Measurements from ENCODE around the gene FBXL17.

Gene FBXL17

DNA sequence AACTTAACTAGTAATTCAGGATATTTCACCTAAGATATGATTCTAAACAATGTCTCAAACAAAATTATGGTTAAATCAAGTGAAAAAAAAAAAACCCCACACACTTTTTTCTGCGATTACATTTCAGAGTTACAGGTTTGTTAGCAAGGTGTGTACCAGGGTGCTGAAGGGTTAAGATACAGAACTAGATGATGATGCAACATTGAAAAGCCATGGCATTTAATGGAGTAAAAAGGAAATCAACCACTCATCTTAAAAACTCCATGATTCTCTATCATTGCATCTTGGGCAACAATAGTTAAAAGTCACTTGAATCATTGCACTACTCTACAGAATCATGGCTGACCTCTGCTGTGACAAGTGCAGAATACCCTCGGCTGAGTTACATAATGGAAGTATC, 440.9 kb downstream of the FBXL17 start:
- no peak for DNase-seq

DNA sequence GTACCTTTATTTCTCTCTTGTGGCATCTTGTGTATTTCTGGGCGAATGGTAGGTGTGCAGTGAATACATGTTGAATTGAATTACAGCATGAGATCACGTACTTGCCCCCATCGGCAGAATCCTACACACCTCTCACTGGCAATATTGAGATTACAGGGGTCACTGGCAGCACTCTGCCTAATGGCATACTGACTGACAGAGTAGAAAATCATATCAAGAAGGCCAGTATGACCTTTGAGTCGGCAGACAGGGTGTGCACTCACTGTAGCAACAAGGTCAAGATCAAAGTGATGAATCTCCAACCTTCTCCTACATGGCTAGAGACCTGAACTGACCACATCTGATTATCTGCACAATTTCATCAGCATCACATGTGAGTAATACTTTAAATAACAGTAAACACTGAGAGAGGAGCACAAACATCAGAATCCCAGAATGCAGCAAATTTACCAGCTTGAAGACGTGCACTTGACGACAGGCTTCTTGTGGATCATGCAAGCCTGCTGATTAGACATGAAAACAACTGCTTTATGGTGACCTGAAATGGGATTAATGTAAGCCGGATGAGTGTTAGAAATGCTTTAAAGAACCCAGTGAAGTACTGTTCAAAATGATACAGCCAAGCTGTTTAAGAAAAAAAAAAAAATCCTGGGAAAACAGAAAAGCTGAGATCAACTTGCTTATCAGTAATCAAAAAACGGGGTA, 444.1 kb downstream of the FBXL17 start:
- no peak for DNase-seq

DNA sequence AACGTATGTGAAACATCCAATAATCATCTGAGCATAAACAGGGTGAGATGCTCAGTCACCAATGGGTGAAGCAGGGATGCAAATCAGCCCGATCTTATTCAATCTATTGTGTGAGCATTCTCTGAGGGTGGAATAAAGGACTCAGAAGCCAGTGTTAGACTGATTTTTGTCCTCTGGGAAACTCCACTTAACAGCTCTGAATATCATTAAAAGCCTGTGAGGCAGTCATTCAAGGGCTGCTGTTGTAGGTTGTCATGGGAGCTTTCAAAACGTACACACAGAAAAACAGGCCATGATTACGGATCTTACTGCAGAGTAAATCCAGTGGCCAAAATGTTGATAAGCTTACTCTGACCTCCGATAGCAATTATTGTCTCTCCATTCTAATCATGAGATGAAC, 444.7 kb downstream of the FBXL17 start:
- DNase-seq, result no peak

DNA sequence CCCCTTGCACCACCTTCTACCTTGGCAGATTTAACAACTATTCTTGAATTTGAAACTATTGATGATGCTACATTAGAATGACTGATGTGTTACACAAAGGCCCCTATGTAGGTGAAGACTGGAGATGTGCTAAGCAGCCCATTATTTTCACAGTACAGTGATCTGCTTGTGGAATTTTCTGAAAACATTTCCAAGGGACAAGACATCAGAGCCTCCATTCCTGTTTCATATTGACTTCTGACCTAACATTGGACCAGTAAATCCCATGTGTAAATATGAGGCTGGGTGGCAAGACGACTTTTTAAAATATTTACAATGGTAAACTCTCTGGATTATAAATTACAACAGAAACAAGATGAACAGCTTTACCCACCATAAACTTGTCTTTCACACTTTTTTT, 445.4 kb downstream of the FBXL17 start:
- no peak for DNase-seq

DNA sequence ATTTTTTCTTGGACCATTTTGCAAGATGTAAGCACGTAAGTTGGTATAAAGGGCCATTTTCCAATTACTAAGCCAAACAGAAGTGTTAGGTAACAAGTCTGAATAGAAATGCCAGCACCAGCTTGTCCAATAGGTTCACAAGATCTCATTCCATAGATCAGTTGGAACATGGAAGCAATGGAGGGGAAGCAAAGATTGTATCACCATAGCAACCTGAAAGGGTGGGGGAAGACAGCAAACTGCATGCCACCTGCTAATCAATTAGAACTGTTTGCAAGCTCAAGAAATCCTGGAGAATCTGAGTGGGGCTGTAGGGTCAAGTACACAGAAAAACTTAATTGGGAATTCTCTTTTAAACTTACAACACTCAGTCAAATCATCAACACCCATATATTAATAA, 446.3 kb downstream of the FBXL17 start:
- DNase-seq, result no peak

DNA sequence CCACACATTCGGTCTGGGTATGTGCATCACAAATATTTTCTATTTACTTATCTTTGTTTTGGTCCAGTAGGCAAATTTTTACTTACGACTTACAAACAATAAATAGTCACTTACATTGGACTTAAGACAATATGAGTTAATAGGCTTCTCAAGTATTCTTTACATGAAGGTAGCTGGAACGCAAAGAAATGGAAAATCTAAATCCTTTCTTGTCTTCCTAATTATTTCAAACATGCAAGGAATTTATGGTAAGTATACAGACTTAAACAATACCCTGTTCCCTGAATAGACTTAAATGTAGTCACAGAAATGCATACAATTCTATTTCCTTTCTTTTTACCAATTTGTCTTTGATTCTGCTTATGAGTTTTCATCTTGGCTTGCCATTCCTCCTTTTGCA, 448.6 kb downstream of the FBXL17 start:
- DNase-seq, result no peak

DNA sequence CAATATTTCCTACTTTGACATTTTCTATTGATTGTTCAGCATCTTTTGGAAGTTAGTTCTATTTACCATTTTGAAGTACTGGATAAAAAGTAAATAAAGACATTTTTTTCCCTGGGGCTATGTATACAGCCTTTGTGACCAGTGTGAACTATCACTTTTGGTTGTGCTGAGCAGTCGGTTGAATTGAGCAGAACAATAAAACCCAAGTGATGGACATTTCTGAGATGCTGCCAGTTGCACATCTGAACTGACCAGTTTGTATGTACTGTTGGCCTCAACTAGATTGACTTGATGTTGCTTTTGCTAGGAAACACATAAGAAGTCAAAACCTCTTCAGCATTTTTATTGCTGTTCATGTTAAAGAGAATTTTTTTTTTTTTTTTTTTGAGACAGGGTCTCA, 451.0 kb downstream of the FBXL17 start:
- DNase-seq, result no peak

DNA sequence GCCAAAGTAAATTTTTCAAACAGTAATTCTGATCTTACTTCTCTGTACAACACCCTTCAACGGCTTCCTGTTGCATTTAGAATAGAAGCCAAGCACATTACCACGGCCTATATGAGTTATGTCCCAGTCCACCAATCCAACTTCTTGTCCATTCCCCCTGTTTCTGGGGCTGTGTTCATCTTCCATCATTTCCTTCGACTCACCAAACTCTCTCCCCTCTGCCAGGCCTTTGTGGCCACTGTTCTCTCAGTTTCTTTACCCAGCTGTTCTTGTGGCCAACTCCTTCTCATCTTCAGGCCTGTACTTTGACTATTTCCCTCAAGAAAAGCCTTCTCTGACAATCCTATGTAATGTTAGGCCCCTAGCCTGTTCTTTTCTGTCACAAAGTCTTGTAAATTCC, 451.8 kb downstream of the FBXL17 start:
- DNase-seq, result no peak

DNA sequence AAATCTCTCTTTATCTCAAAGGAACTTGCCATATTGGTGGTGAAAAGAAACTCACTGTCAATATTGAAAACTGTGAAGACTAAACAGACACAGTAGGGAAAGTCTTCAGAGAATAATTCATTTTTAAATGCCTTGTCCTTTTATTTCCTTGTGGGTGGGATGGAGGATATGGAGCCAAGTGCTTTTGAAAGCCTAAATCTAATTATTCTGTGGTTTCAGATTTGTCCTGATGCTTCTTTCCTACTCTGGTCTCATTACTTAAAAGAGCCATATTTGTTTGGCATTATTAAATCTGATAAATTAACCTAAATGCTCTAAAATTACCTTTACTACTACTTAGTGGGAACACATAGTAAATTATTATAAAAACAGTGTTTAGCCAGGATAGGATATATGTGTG, 452.8 kb downstream of the FBXL17 start:
- no peak for DNase-seq

DNA sequence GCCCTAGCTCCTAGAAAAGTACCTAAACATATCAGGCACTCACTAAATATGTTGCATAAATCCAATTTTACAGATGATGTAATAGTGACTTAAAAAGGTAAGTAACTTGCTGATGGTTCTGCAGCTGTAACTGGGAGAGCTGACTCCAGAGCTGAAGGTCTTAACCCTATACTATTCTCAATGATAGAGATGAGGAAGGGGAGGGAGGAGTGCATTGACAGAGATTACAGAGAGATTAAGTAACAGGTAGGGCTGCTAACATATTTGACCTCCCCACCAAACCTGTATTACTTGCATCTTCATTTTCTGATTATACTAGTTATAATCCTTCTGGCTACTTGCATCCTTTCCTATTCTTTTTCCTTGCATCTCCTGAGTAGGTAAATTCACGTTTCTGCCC, 455.8 kb downstream of the FBXL17 start:
- DNase-seq, result no peak

DNA sequence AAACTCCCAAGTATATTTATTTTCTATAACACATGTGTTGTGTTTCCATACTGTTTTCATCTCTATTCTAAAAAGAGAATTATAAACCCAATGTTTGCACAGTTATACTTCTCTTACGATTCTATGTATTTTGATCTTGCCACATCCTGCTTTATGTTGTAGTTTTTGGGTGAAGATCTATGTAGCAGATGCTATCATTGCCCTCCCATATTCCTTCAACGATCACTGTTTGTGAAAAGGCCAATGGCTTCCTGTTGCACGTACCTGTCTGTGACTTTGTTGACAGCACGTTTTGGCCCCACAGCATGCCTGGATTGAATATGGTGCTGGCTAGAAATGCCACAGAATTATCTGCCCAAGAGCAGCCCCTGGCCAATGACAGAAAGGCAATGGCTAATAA, 456.7 kb downstream of the FBXL17 start:
- no peak for DNase-seq

DNA sequence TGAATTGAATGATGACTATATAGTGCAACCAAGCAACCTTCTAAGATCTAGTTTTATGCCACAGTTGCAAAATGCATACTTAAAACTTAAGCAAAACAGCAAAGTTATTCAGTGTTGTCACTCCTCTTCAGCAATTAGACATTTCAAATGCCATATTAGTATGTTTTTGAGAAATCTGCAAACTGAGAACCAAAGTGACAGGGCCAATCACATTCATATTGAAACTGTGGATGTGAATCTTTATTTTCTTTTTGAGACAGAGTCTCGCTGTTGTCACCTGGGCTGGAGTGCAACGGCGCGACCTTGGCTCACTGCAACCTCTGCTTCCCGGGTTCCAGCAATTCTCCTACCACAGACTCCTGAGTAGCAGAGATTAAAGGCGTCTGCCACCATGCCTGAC, 461.9 kb downstream of the FBXL17 start:
- no peak for DNase-seq

DNA sequence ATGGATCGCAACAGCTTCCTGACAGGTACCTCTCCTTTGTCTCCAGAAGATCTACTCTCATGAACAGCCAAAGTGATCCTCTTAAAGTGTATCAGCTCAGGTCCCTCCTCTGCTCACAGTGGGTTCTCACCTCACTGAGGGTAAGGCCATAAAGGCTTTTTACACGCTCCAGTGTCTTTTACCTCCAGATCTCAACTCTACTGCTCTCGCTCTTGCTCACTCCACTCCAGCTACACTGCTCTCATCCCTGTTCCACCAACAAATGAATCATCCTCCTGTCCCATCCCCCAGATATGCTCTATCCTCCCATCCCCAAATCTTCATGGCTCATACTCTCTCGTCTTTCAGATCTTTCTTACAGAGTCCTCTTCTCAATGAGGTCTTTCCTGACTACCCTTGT, 462.5 kb downstream of the FBXL17 start:
- DNase-seq, result no peak

DNA sequence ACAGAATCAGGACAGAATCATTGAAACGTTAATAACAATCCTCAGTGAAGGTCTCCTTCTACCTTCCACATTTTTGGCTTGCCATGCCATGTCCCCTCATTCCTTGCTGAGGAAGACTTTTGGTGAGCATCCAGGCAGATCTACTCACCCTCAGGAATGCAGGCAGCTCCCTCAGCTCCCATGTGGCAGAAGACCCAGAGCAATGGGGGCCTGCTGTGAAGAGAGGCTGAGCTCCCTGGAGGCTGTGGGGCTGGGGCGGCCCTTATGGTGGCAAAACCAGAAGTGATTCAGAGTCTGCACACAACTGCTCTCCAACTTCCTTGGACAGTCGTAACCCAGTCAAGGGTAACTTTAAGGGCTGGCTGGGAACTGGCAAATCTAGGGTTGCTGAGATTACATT, 463.9 kb downstream of the FBXL17 start:
- no peak for DNase-seq

DNA sequence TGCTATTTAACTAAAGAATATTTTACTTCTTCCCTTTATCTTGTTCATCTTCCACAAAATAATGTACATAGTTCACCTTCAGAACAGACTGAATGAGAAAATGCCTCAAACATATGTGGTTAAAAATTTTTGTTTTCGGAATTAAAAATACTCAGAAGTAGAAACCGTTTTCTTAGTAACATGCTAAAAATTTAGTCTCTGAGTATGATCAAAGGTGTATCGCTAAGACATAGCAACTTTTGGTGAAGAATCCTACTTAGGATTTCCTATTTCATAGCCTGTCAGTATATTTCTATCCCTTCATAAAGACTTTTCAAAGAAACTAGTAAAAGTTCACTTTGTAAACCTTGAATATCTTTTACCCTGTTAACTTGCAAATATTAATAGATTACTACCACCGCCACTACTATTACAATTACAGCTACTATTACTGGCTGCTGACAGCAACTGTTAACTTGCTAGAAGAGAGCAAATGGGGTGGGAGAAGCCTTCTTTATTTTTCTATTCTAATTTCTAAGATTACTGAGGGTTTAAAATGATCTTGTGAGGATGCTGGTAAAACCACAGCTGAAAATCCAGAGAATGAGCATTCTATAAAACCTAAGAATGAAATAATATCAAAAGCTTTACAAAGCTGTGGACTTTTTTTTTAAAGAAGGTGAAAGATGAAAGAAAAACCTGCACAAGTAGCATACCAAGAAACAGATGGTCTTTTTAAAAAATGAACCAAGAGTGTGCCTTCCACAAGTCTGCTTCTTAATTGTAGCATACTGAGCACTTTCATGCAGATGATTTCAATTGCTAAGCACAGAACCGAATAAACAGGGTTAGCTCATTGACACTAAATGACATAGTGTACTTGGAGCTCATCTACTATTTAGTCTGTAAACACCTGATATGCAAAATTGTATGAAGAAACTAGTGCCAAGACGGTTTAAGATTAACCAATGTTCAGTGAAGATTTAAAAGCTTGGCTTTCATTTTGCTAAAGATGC, 464.9 kb downstream of the FBXL17 start:
- DNase-seq, result no peak

DNA sequence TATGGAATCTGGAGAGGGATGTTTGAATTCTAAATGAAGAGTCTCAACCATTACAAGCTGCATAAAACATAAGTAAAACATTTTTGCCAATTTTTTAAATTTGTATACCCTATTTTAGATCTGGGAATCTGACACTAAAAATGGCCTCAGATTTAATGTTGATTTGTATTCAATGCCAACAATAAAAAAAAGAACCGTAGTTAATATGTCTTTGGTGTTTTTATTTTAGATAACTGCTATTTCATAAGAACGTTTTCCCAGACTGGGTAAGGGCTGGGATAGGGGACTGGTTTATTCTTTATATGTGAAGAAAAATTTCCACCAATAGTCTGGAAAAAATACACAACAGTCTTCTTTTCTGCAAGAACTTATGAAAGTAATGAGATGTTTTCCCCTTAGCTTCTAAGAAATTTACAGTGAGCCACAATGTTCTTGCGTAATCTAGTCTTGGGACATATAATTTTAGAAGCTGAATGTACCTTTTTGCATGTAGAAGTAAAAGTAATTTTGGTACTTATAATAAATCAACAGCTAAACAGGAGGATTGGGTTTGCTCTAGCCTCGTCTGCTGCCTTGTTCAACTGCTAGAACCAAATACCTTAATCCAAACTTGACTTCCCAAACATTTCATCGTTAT, 466.6 kb downstream of the FBXL17 start:
- DNase-seq, result no peak

DNA sequence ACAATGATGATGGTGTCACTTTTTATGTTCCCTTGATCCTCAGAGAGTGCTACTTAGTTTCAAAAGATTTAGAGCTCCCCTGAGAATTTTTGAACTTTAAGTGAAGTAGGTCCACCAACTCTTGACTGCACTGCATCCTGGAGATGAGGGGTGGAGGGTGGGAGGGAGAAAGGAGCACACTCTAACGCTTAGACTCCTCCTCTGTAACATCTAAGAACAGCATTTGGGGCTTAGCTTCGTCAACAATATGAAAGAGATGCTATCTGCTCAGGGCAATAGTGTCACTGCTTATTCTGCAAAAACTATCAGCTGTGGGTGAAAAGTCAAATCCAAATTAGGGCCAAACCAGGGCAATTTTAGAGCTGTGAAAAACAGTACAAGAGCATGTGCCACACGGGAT, 468.4 kb downstream of the FBXL17 start:
- DNase-seq, result no peak

DNA sequence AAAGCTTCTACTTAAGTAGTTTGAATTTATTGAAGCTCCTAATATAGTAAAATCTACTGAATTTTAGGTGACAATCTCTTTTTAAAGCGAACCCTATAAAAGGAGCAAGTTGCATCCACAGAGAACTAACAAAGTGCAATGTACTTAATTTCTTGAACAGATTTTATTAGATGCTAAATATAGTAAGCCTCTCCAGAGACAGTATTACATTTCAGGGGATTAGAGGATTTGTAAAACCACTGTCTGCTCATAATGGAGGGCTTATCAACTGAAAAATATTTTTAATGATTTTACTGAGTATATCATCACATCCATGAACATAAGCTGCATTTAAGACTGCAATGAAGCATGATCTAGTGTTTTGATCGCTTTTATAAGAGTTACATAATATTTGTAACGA, 481.2 kb downstream of the FBXL17 start:
- no peak for DNase-seq

DNA sequence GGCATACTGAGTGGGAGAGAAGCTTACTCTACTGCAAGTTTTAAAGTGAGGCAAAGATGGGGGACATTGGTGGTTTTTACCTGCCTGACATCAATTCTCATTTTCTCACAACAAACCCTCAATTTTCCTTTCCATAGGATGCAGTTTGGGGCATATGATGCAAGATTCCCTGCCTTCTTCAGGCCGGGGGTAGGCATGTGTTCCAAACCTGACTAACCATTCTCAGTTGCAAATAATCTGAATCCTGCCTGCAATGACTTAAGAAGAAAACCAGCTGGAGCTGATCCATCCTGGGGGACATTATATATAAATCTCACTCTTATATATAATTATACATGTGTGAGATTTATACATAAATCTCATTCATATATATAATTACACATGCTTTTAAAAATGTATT, 487.5 kb downstream of the FBXL17 start:
- DNase-seq, result no peak

DNA sequence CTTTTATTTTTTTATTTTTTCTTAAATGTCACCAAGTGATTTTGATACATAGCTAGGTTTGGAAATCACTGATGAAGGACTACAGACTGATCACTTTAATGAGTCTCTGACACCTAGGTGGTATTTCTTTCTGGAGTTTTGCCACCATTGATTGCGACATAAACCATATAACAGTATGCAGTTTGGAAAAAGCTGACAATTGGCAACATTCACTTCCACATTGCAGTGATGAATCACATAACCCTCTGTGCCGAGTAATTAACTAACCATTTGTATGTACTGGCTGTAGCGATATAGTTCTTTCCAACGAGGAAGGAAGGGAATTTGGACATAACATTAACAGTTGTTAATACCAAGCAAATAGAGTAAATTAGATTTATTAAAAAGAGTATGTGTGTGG, 488.3 kb downstream of the FBXL17 start:
- DNase-seq, result no peak

DNA sequence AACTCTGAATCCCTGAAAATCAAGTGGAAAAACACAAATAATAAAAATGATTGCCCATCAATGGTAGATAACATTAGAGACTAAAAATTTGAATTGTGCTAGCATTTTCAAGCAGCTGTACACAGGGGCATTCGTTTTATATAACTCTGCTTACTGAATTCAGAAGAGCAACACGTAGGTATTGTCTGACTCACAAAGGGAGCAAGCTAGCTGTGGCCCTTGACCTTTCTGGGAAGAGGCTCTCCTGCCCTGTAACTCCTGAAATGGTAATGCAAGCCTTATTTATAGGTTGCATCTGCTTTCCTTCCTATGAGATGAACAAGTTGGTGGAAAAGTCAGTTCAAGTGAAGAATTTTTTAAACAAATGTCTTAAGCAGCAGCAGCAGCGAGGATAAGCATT, 492.5 kb downstream of the FBXL17 start:
- DNase-seq, result no peak

DNA sequence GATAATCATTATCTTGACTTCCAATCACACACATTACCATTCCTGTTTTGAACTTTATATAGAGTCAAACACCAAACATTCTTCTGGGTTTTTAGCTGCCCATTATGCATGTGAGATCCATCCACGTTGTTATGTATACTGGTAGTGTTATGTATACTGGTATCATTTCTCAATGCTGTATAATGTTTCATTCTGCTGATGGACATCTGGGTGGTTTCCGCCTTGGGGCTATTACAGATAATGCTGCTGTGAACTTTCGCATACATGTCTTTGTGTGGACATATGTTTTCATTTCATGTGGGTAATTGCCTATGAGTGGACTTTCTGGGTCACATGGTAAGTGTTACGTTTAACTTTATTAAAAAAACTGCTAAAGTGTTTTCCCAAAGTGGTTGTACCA, 493.4 kb downstream of the FBXL17 start:
- no peak for DNase-seq

DNA sequence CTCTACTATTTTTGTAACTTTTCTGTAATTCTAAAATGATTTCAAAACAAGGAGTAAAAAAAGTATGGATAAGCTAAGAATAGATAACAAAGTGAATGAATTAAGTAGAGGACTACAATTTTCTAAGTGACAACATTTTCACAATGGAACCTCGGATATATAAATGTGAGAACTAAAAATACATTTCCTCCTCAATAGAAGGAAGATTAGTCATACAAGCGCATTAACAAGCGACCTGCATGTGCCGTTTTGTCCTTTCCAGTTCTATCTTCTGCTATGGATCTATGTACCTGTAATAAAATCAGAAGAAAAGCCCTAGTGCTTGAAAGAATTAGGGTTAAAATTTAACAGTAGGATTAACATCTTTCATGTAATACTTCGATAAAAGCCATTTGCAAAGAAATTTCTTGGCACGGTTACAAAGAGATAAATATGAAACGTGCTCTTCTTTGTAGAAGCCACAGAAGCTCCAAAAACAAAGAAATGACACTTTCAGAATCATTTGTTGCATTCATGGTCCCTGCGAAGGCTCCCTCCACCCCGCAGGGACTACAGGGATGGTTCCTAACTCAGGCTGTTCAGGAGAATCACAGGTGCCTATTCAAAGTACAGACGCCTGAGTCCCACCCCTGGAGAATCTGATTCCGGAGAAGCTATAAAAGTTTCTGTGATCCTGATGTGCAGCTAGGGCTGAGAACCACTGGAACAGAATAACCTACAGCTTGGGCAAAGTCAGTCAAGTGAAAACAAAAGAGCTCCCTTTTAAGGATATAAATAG, 494.5 kb downstream of the FBXL17 start:
- no peak for DNase-seq
